H1 (cell line): ENCODE data around the gene LRP1. TPM values are rescaled to one million over a fixed set of nuclear protein-coding genes. Genes with fewer than 3 reads are reported as not detected.

Experiments
- RAD21 ChIP-seq, 2 experiments: IDR thresholded peaks in 1 of 2; conservative IDR thresholded peaks in 1 of 2; 2 replicates each; pipeline ENCODE4 v1.6.1; 2011; ENCODE audit warnings: low read depth in 2 of 2, low read length in 2 of 2, improper control_type of control experiment in 1 of 2, inconsistent platforms in 1 of 2, mild to moderate bottlenecking in 1 of 2, moderate library complexity in 1 of 2
- RXRA ChIP-seq: IDR thresholded peaks from 2 replicates; pipeline ENCODE4 v1.6.1; 2011; ENCODE audit warnings: low read depth, mild to moderate bottlenecking, low read length, moderate library complexity; ENCODE audit not compliant: insufficient read depth
- SP4 ChIP-seq: IDR thresholded peaks from 2 replicates; pipeline ENCODE4 v1.6.1; 2012; ENCODE audit warnings: low read length, inconsistent platforms
- TAF1 ChIP-seq: IDR thresholded peaks from 2 replicates; pipeline ENCODE4 v1.6.1; 2011; ENCODE audit warnings: mild to moderate bottlenecking, low read depth, low read length
- polyA plus RNA-seq, 7 experiments: library from polyadenylated mRNA; depleted of rRNA in 3 of 7; stranded (reverse) in 5 of 7; unstranded in 2 of 7; fragments of >200 nt in 5 of 7; fragments of 200-250 nt in 2 of 7; gene quantifications; 1 replicate in 5 of 7; 2 replicates in 1 of 7; 4 replicates in 1 of 7; pipeline versions ENCODE4 v1.2.1 to v1.2.3, GENCODE V29; 2011 to 2013; ENCODE audit warnings: missing spikeins in 2 of 7, mixed read lengths in 2 of 7
- total RNA-seq: library from RNA; stranded (reverse); fragmentation: NEBNext Ultra II Directional; extraction: Animal tissue kit (Norgen Biotek cat#: 25700); gene quantifications from 2 replicates; pipeline ENCODE4 v1.2.1, GENCODE V29; 2021

LRP1 gene
- total and polyA plus RNA-seq, 2 of the 8 experiments (the other 6 are each of a cell fraction or from before 2014, with no cell fraction given), result 35.3 to 92.5 TPM

- no peak for TF ChIP-seq RAD21 (IDR thresholded peaks at IDR 0.05 in 1 of 2, conservative IDR thresholded peaks at IDR 0.05 in 1 of 2; ENCODE audit: low read depth in 2 of 2, low read length in 2 of 2)
- TF ChIP-seq SP4, result no peak
- TF ChIP-seq RXRA, result no peak
- TF ChIP-seq TAF1, result no peak
Measured at GRCh38 chr12:57254506-57255280, 126.4 kb downstream of the LRP1 start (continued).
